HepG2 (cell line): ENCODE data around the gene TMEM41A. TPM values are rescaled to one million over a fixed set of nuclear protein-coding genes. Genes with fewer than 3 reads are reported as not detected.

Experiments
- CC2D1A ChIP-seq: sonication (generic); formaldehyde crosslinking; IDR thresholded peaks from 2 replicates; pipeline ENCODE4 v1.8.1; 2023; ENCODE audit warnings: mild to moderate bottlenecking, missing genetic modification reagents
- CCAR2 ChIP-seq: fragments of 200-400 bp; formaldehyde crosslinking; optimal IDR thresholded peaks from 2 replicates; pipeline ENCODE3; 2018; ENCODE audit warnings: low read depth, mild to moderate bottlenecking, low read length, moderate library complexity
- CREB1 ChIP-seq, 2 experiments: fragments of 450-650 bp in 1 of 2; IDR thresholded peaks; 2 replicates each; pipeline ENCODE4 v1.6.1; 2016 to 2017; ENCODE audit warnings: control low read depth in 1 of 2, mild to moderate bottlenecking in 1 of 2, missing compliant biosample characterization in 1 of 2, missing genetic modification characterization in 1 of 2
- ERF ChIP-seq: IDR thresholded peaks from 2 replicates; pipeline ENCODE4 v1.6.1; 2018; ENCODE audit warnings: missing biosample characterization, missing genetic modification reagents
- GLI4 ChIP-seq: sonication (generic); formaldehyde crosslinking; IDR thresholded peaks from 2 replicates; pipeline ENCODE4 v1.5.1; 2020; ENCODE audit warnings: missing genetic modification reagents, mild to moderate bottlenecking, moderate library complexity, borderline replicate concordance
- GPN1 ChIP-seq: sonication (generic); formaldehyde crosslinking; IDR thresholded peaks from 2 replicates; pipeline ENCODE4 v1.5.1; 2020; ENCODE audit warnings: missing genetic modification reagents, borderline replicate concordance
- HDAC1 ChIP-seq: sonication (generic); formaldehyde crosslinking; IDR thresholded peaks from 2 replicates; pipeline ENCODE4 v1.5.1; 2020; ENCODE audit warnings: mild to moderate bottlenecking, missing genetic modification reagents
- MXD3 ChIP-seq: IDR thresholded peaks from 2 replicates; pipeline ENCODE4 v1.6.1; 2016; ENCODE audit warnings: mild to moderate bottlenecking, missing biosample characterization, missing genetic modification reagents
- NFIB ChIP-seq: sonication (generic); formaldehyde crosslinking; IDR thresholded peaks from 2 replicates; pipeline ENCODE4 v1.9.0; 2021; ENCODE audit warnings: missing genetic modification reagents, mild to moderate bottlenecking, borderline replicate concordance
- POGZ ChIP-seq: sonication (generic); formaldehyde crosslinking; IDR thresholded peaks from 2 replicates; pipeline ENCODE4 v1.4.0; 2020; ENCODE audit warnings: mild to moderate bottlenecking, missing genetic modification reagents
- RERE ChIP-seq: IDR thresholded peaks from 2 replicates; pipeline ENCODE4 v1.6.1; 2016; ENCODE audit warnings: low read depth, missing genetic modification reagents, missing compliant biosample characterization
- SCMH1 ChIP-seq: sonication (generic); formaldehyde crosslinking; IDR thresholded peaks from 2 replicates; pipeline ENCODE4 v1.9.0; 2021; ENCODE audit warnings: missing genetic modification reagents, mild to moderate bottlenecking, borderline replicate concordance
- SNAI1 ChIP-seq: sonication (generic); formaldehyde crosslinking; IDR thresholded peaks from 2 replicates; pipeline ENCODE4 v1.5.0; 2020; ENCODE audit warnings: mild to moderate bottlenecking, missing genetic modification reagents, borderline replicate concordance
- SPEN ChIP-seq: sonication (generic); formaldehyde crosslinking; IDR thresholded peaks from 2 replicates; pipeline ENCODE4 v1.5.1; 2020; ENCODE audit warnings: low read depth, mild to moderate bottlenecking, missing genetic modification reagents
- ZNF503 ChIP-seq: sonication (generic); formaldehyde crosslinking; IDR thresholded peaks from 2 replicates; pipeline ENCODE4 v1.4.0; 2020; ENCODE audit warnings: missing genetic modification reagents
- ZNF556 ChIP-seq: sonication (generic); formaldehyde crosslinking; IDR thresholded peaks from 2 replicates; pipeline ENCODE4 v1.4.0; 2020; ENCODE audit warnings: mild to moderate bottlenecking, missing genetic modification reagents, borderline replicate concordance
- ZNF572 ChIP-seq: sonication (generic); formaldehyde crosslinking; IDR thresholded peaks from 2 replicates; pipeline ENCODE4 v1.5.1; 2020; ENCODE audit warnings: mild to moderate bottlenecking, missing genetic modification reagents
- ZNF619 ChIP-seq: sonication (generic); formaldehyde crosslinking; IDR thresholded peaks from 2 replicates; pipeline ENCODE4 v1.4.0; 2020; ENCODE audit warnings: mild to moderate bottlenecking, missing genetic modification reagents
- ZNF629 ChIP-seq: sonication (generic); formaldehyde crosslinking; conservative IDR thresholded peaks from 2 replicates; pipeline ENCODE4 v1.5.0; 2020; ENCODE audit warnings: missing genetic modification reagents
- ZNF773 ChIP-seq: sonication (generic); formaldehyde crosslinking; IDR thresholded peaks from 2 replicates; pipeline ENCODE4 v1.4.0; 2020; ENCODE audit warnings: missing genetic modification reagents, borderline replicate concordance
- ZNF878 ChIP-seq: sonication (generic); formaldehyde crosslinking; IDR thresholded peaks from 2 replicates; pipeline ENCODE4 v1.8.1; 2023; ENCODE audit warnings: mild to moderate bottlenecking, missing genetic modification reagents, moderate library complexity
- polyA plus RNA-seq, 8 experiments: library from polyadenylated mRNA; depleted of rRNA in 3 of 8; stranded (reverse) in 7 of 8; unstranded in 1 of 8; fragments of >200 nt; fragmentation: Illumina TruSeq in 4 of 8; extraction: Trizol in 4 of 8; gene quantifications; 2 replicates each; pipeline versions ENCODE4 v1.2.1 to v1.2.3, GENCODE V29; 2011 to 2016; ENCODE audit warnings: low read depth in 4 of 8, missing spikeins in 1 of 8, mixed read lengths in 1 of 8; ENCODE audit not compliant: insufficient read depth in 1 of 8
- total RNA-seq, 5 experiments: library from RNA; depleted of rRNA; stranded (reverse); fragments of >200 nt; fragmentation: Illumina TruSeq; extraction: Trizol; gene quantifications; 2 replicates each; pipeline ENCODE4 v1.2.3, GENCODE V29; 2016; ENCODE audit warnings: low read depth in 1 of 5

TMEM41A gene
- total and polyA plus RNA-seq, 2 of the 13 experiments (the other 11 are each of a cell fraction or from before 2014, with no cell fraction given), result 30.0 to 40.0 TPM

- peak; percentile 49; the same call in 1 of the 2 replicates for TF ChIP-seq RERE (CRISPR knock-in tag)
- TF ChIP-seq ZNF503, result no peak
- TF ChIP-seq ZNF572 (CRISPR knock-in tag), result no peak; the same call in none of the 2 replicates
- no peak for TF ChIP-seq NFIB (CRISPR knock-in tag)
- TF ChIP-seq HDAC1, result peak; percentile 97
- TF ChIP-seq POGZ, result peak; percentile 93
- peak; percentile 80 for TF ChIP-seq GLI4 (CRISPR knock-in tag)
- TF ChIP-seq CCAR2, result peak; percentile 51
- TF ChIP-seq CC2D1A (CRISPR knock-in tag), result peak; percentile 83; the same call in 1 of the 2 replicates
- TF ChIP-seq ZNF629 (CRISPR knock-in tag), result no peak
- 0 out of 2 replicates have a peak, but pooled peaks have one; percentile 18 for TF ChIP-seq CREB1 (IDR thresholded peaks at IDR 0.05)
- TF ChIP-seq CREB1 (CRISPR knock-in tag; IDR thresholded peaks at IDR 0.05), result peak; percentile 34; the same call in 1 of the 2 replicates
- peak; percentile 94 for TF ChIP-seq ZNF556 (CRISPR knock-in tag)
- 0 out of 2 replicates have a peak, but pooled peaks have one; percentile 59 for TF ChIP-seq ZNF878 (CRISPR knock-in tag)
- TF ChIP-seq SPEN (CRISPR knock-in tag), result peak; percentile 99
- peak; percentile 17; the same call in 1 of the 2 replicates for TF ChIP-seq GPN1 (CRISPR knock-in tag)
- TF ChIP-seq SCMH1 (CRISPR knock-in tag), result no peak
- no peak for TF ChIP-seq SNAI1 (CRISPR knock-in tag)
- peak; percentile 59; the same call in 1 of the 2 replicates for TF ChIP-seq MXD3 (CRISPR knock-in tag)
- TF ChIP-seq ZNF773, result 0 out of 2 replicates have a peak, but pooled peaks have one; percentile 22
- TF ChIP-seq ZNF619, result peak; percentile 94; the same call in 1 of the 2 replicates
- peak; percentile 84 for TF ChIP-seq ERF (CRISPR knock-in tag)
Measured at GRCh38 chr3:185498503-185499396, at the start of gene TMEM41A (continued).
